Prostate gland (tissue), 2 donors: Measurements from ENCODE around the gene E2F4.

ENCODE experiments used
- POLR2A ChIP-seq: fragments of 450-650 bp; IDR thresholded peaks from one replicate; pipeline ENCODE4 v1.6.1; 2016; ENCODE audit warnings: antibody characterized with exemption, mild to moderate bottlenecking
- POLR2AphosphoS5 ChIP-seq: sonication (generic); formaldehyde crosslinking; IDR thresholded peaks from one replicate; pipeline ENCODE4 v1.6.1; 2017; ENCODE audit warnings: antibody characterized with exemption
- TF ChIP-seq, protein P1 (sequence below), 4 experiments: fragments of 200-600 bp in 2 of 4; fragments of 450-650 bp in 2 of 4; sonication (generic) in 2 of 4; IDR thresholded peaks; 1 replicate in 3 of 4; 2 replicates in 1 of 4; pipeline ENCODE4 v1.5.1; 2016 to 2019; ENCODE audit warnings: antibody characterized with exemption in 4 of 4, mild to moderate bottlenecking in 2 of 4, moderate library complexity in 2 of 4

DNA sequence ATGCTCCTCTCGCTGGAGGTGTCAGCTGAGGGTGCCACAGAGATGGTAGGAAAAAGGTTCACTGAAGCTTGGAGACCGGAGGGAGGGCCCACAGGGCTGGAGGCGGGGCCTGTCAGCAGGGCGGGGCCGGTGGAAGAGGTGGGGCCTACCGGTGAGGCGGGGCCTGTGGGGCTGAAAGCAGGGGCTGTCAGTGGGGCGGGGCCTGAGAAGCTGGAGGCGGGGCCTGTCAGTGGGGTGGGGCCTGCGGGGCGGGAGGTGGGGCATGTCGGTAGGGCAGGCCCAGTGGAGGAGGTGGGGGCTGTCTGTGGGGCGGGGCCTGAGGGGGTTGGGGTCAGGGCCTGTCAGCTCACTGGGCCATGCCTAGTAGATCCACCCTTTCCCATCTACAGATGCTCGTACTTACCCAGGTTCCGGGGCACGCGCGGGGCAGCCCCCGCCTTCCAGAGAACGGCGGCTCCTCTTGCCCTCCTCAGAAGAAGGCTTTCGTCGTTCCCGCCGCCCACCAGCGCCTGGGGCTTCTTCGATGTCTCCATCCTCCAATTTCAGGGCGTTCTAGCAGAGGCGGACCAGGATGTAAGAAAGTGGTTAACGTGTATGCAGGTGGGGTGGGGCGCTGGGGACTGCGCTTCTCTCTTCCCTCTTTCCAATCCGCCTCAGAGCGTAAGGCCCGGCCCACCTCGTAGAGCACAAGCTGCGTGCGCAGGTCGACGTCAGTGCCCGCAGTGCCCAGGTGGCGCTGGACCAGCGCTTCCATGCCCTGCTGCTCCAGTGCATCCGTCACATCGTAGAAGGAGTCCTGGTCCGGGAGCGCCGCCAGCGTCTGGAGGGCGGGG is 44.8 kb downstream of the E2F4 start:
- TF ChIP-seq, protein P1, sequence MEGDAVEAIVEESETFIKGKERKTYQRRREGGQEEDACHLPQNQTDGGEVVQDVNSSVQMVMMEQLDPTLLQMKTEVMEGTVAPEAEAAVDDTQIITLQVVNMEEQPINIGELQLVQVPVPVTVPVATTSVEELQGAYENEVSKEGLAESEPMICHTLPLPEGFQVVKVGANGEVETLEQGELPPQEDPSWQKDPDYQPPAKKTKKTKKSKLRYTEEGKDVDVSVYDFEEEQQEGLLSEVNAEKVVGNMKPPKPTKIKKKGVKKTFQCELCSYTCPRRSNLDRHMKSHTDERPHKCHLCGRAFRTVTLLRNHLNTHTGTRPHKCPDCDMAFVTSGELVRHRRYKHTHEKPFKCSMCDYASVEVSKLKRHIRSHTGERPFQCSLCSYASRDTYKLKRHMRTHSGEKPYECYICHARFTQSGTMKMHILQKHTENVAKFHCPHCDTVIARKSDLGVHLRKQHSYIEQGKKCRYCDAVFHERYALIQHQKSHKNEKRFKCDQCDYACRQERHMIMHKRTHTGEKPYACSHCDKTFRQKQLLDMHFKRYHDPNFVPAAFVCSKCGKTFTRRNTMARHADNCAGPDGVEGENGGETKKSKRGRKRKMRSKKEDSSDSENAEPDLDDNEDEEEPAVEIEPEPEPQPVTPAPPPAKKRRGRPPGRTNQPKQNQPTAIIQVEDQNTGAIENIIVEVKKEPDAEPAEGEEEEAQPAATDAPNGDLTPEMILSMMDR (IDR thresholded peaks at IDR 0.05): no peak
- TF ChIP-seq POLR2A (no peak), POLR2AphosphoS5 (no peak)
